Measurements from ENCODE around the gene UMOD. TPM values are rescaled to one million over a fixed set of nuclear protein-coding genes. Genes with fewer than 3 reads are reported as not detected.

UMOD gene
- total RNA-seq, 1 experiment from 2014 or later: not detected

DNA sequence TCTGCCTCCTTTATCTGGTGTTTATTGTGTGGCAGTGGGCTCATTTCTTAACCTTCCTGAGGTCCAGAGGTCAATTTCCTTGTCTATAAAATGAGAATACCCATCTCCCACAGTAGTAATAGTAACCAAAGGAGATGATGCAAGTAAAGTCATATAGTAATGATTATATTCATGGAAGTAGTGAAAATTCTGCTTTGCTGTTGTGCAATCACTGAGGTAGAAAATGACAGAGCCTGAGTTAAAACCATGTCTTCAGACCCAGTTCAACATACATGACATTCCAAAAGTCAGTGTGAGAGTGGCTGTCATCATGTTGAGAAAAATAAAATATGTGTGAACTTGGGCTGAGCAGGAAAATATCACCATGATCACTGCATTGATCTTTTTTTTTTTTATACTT is 864 bp upstream of the UMOD start:
- POLR2A ChIA-PET: no interaction called here
- TF ChIP-seq, protein P1, sequence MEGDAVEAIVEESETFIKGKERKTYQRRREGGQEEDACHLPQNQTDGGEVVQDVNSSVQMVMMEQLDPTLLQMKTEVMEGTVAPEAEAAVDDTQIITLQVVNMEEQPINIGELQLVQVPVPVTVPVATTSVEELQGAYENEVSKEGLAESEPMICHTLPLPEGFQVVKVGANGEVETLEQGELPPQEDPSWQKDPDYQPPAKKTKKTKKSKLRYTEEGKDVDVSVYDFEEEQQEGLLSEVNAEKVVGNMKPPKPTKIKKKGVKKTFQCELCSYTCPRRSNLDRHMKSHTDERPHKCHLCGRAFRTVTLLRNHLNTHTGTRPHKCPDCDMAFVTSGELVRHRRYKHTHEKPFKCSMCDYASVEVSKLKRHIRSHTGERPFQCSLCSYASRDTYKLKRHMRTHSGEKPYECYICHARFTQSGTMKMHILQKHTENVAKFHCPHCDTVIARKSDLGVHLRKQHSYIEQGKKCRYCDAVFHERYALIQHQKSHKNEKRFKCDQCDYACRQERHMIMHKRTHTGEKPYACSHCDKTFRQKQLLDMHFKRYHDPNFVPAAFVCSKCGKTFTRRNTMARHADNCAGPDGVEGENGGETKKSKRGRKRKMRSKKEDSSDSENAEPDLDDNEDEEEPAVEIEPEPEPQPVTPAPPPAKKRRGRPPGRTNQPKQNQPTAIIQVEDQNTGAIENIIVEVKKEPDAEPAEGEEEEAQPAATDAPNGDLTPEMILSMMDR (IDR thresholded peaks at IDR 0.05; ENCODE audit: unreplicated experiment): no peak
- no peaks in the 10 kb centered on the region for H3K36me3 Mint-ChIP-seq (ENCODE audit: insufficient read depth, unreplicated experiment)
- no peaks in the 10 kb centered on the region for H3K4me1 Mint-ChIP-seq (ENCODE audit: insufficient read depth, unreplicated experiment)
- H3K27ac Mint-ChIP-seq (ENCODE audit: low read depth, unreplicated experiment): no peak overlapping the region
- H3K27me3 Mint-ChIP-seq (ENCODE audit: insufficient read depth, unreplicated experiment): peaks cover 40% of the 10 kb centered on the region
- no TSS peak for BruUV-seq (replicated peaks)
- CTCF ChIA-PET: interaction anchor here (0.7 kb wide), 1 partner anchor 30 kb away, joined by 3 read pairs; no protein-coding TSS in a partner anchor
- peaks cover 8% of the 10 kb centered on the region for H3K9me3 Mint-ChIP-seq (ENCODE audit: unreplicated experiment)
- intact Hi-C loops (cut with micrococcal nuclease): no loop called here
- no peak for DNase-seq (ENCODE audit: unreplicated experiment)
- H3K4me3 Mint-ChIP-seq (ENCODE audit: unreplicated experiment): no peak overlapping the region

GRCh38 chr16:20349615-20350014 is 2.9 kb downstream of the UMOD start:
- no peak overlapping the region for H3K27ac Mint-ChIP-seq (ENCODE audit: low read depth, unreplicated experiment)
- intact Hi-C loops (cut with micrococcal nuclease): no loop called here
- peaks cover 5% of the 10 kb centered on the region for H3K27me3 Mint-ChIP-seq (ENCODE audit: insufficient read depth, unreplicated experiment)
- H3K36me3 Mint-ChIP-seq (ENCODE audit: insufficient read depth, unreplicated experiment): no peaks in the 10 kb centered on the region
- no TSS peak for BruUV-seq (replicated peaks)
- CTCF ChIA-PET: interaction anchor here (2.2 kb wide), 1 partner anchor 35 kb away, joined by 10 read pairs; no protein-coding TSS in a partner anchor
- H3K9me3 Mint-ChIP-seq (ENCODE audit: unreplicated experiment): no peaks in the 10 kb centered on the region
- TF ChIP-seq, protein P1 (IDR thresholded peaks at IDR 0.05; ENCODE audit: unreplicated experiment): no peak
- POLR2A ChIA-PET: no interaction called here
- H3K4me3 Mint-ChIP-seq (ENCODE audit: unreplicated experiment): no peak overlapping the region
- no peaks in the 10 kb centered on the region for H3K4me1 Mint-ChIP-seq (ENCODE audit: insufficient read depth, unreplicated experiment)
- no peak for DNase-seq (ENCODE audit: unreplicated experiment)

GRCh38 chr16:20348365-20349185 is 3.9 kb downstream of the UMOD start:
- Mint-ChIP-seq H3K27ac (ENCODE audit: low read depth, unreplicated experiment) (no peak overlapping the region), H3K27me3 (ENCODE audit: insufficient read depth, unreplicated experiment) (no peaks in the 10 kb centered on the region), H3K4me1 (ENCODE audit: insufficient read depth, unreplicated experiment) (no peaks in the 10 kb centered on the region), H3K9me3 (ENCODE audit: unreplicated experiment) (no peaks in the 10 kb centered on the region), H3K36me3 (ENCODE audit: insufficient read depth, unreplicated experiment) (no peaks in the 10 kb centered on the region), H3K4me3 (ENCODE audit: unreplicated experiment) (no peak overlapping the region)
- no TSS peak for BruUV-seq (replicated peaks)
- DNase-seq (ENCODE audit: unreplicated experiment): no peak
- intact Hi-C loops (cut with micrococcal nuclease): no loop called here
- TF ChIP-seq, protein P1 (IDR thresholded peaks at IDR 0.05; ENCODE audit: unreplicated experiment): no peak
- ChIA-PET CTCF (interaction anchor here (0.5 to 2.2 kb wide), 2 partner anchors 36 to 443 kb away, joined by 4 to 10 read pairs; no protein-coding TSS in a partner anchor), POLR2A (no interaction called here)

- H3K27ac Mint-ChIP-seq (ENCODE audit: low read depth, unreplicated experiment): no peak overlapping the region
- H3K27me3 Mint-ChIP-seq (ENCODE audit: insufficient read depth, unreplicated experiment): no peaks in the 10 kb centered on the region
- BruUV-seq (replicated peaks): no TSS peak
- H3K4me1 Mint-ChIP-seq (ENCODE audit: insufficient read depth, unreplicated experiment): no peaks in the 10 kb centered on the region
- no peak overlapping the region for H3K4me3 Mint-ChIP-seq (ENCODE audit: unreplicated experiment)
- H3K36me3 Mint-ChIP-seq (ENCODE audit: insufficient read depth, unreplicated experiment): no peaks in the 10 kb centered on the region
- ChIA-PET POLR2A (no interaction called here), CTCF (interaction anchor here (0.5 kb wide), 1 partner anchor 442 kb away, joined by 4 read pairs; no protein-coding TSS in a partner anchor)
- TF ChIP-seq, protein P1 (IDR thresholded peaks at IDR 0.05; ENCODE audit: unreplicated experiment): no peak
- H3K9me3 Mint-ChIP-seq (ENCODE audit: unreplicated experiment): no peaks in the 10 kb centered on the region
- DNase-seq (ENCODE audit: unreplicated experiment): no peak
- intact Hi-C loops (cut with micrococcal nuclease): no loop called here
These were observed 4.7 kb downstream of the UMOD start for GRCh38 chr16:20347666-20348364.
